OCI-LY7 (cell line): ENCODE data around the gene KRTAP5-6. TPM values are rescaled to one million over a fixed set of nuclear protein-coding genes. Genes with fewer than 3 reads are reported as not detected.

ENCODE experiments used
- BruUV-seq: library from RNA; stranded (reverse); fragments of 400-500 nt; replicated peaks from 2 replicates; lab custom pipeline; 2021; lab: Mats Ljungman, UMichigan
- CTCF ChIA-PET: fragments of 300-600 bp; sonication (Branson Sonifier 250); formaldehyde crosslinking; loops from one replicate; lab custom pipeline; 2022; ENCODE audit warnings: antibody characterized with exemption; ENCODE audit not compliant: unreplicated experiment; lab: Charles Lee
- POLR2A ChIA-PET: fragments of 300-600 bp; sonication (Branson Sonifier 250); formaldehyde crosslinking; loops from one replicate; lab custom pipeline; 2022; ENCODE audit warnings: antibody characterized with exemption; lab: Charles Lee
- DNase-seq: peaks from one replicate; pipeline ENCODE4 v3.0.0-alpha.2; 2015; ENCODE audit warnings: low spot score
- H2AFZ ChIP-seq: fragments of 200-600 bp; sonication (generic), shearing (Covaris generic); 2 replicates; pipeline ENCODE4 v1.6.1; 2014; ENCODE audit warnings: mild to moderate bottlenecking, antibody characterized with exemption, low read length, moderate library complexity
- H3K27ac ChIP-seq: fragments of 200-600 bp; sonication (generic); 2 replicates; pipeline ENCODE4 v1.5.1; 2014; ENCODE audit warnings: mixed run types, low read depth, mild to moderate bottlenecking, moderate library complexity, low read length, inconsistent platforms; ENCODE audit not compliant: poor library complexity, severe bottlenecking
- H3K36me3 ChIP-seq: fragments of 200-600 bp; sonication (generic); 2 replicates; pipeline ENCODE4 v1.6.1; 2014; ENCODE audit warnings: mild to moderate bottlenecking, antibody characterized with exemption, low read length, moderate library complexity, mixed read lengths; ENCODE audit not compliant: insufficient read depth
- H3K4me1 ChIP-seq: fragments of 200-600 bp; sonication (generic); 2 replicates; pipeline ENCODE4 v1.5.1; 2014; ENCODE audit warnings: mild to moderate bottlenecking, low read length; ENCODE audit not compliant: insufficient read depth, poor library complexity, severe bottlenecking
- H3K4me2 ChIP-seq: fragments of 200-600 bp; sonication (generic); 2 replicates; pipeline ENCODE4 v1.6.1; 2014; ENCODE audit warnings: mild to moderate bottlenecking, low read length
- H3K4me3 ChIP-seq: fragments of 200-600 bp; sonication (generic); 2 replicates; pipeline ENCODE4 v1.5.1; 2014; ENCODE audit warnings: mild to moderate bottlenecking, low read depth, low read length; ENCODE audit not compliant: poor library complexity, severe bottlenecking
- H3K79me2 ChIP-seq: fragments of 200-600 bp; sonication (generic); 2 replicates; pipeline ENCODE4 v1.6.1; 2016; ENCODE audit warnings: low read depth, mild to moderate bottlenecking, low read length, moderate library complexity, mixed read lengths; ENCODE audit not compliant: insufficient read depth
- H3K9me2 ChIP-seq: fragments of 200-600 bp; sonication (generic); 2 replicates; pipeline ENCODE4 v1.6.1; 2016; ENCODE audit warnings: mild to moderate bottlenecking, low read length, mixed read lengths; ENCODE audit not compliant: insufficient read depth
- H3K9me3 ChIP-seq: fragments of 200-600 bp; sonication (generic); 2 replicates; pipeline ENCODE4 v1.6.1; 2014; ENCODE audit warnings: mild to moderate bottlenecking, mixed run types, low read length, mixed read lengths
- H4K20me1 ChIP-seq: fragments of 200-600 bp; sonication (generic); 2 replicates; pipeline ENCODE4 v1.6.1; 2014; ENCODE audit warnings: mild to moderate bottlenecking, antibody characterized with exemption, low read length, moderate library complexity, mixed read lengths; ENCODE audit not compliant: insufficient read depth
- EZH2phosphoT487 ChIP-seq: fragments of 200-600 bp; sonication (generic); IDR thresholded peaks from 2 replicates; pipeline ENCODE4 v1.6.1; 2018; ENCODE audit warnings: low read depth, borderline replicate concordance, mild to moderate bottlenecking, mixed run types, antibody characterized with exemption, low read length, moderate library complexity, mixed read lengths
- intact Hi-C: fragments of 100-400 bp; cut with micrococcal nuclease; formaldehyde crosslinking; loops from one replicate; pipeline ENCODE4 v1.10.0; 2022; ENCODE audit not compliant: unreplicated experiment
- total RNA-seq, 2 experiments: library from RNA; depleted of rRNA in 1 of 2; stranded (reverse); fragments of >200 nt in 1 of 2; shearing (Covaris generic) in 1 of 2; gene quantifications; 2 replicates each; pipeline ENCODE4 v1.2.3, GENCODE V29; 2014 to 2022
- TF ChIP-seq, protein P1 (sequence below): fragments of 200-600 bp; sonication (generic); conservative IDR thresholded peaks from 2 replicates; pipeline ENCODE4 v1.5.1; 2014; ENCODE audit warnings: mild to moderate bottlenecking, antibody characterized with exemption, low read length, moderate library complexity, mixed read lengths

Gene KRTAP5-6
- total RNA-seq, 2 experiments from 2014 or later: not detected

- Histone ChIP-seq H3K27ac (no peak overlapping the region), H3K9me2 (no peaks in the 10 kb centered on the region), H3K79me2 (no peaks in the 10 kb centered on the region), H2AFZ (no peak overlapping the region), H3K4me3 (no peak overlapping the region), H3K9me3 (no peaks in the 10 kb centered on the region), H3K4me2 (no peak overlapping the region), H3K36me3 (no peaks in the 10 kb centered on the region), H4K20me1 (no peaks in the 10 kb centered on the region), H3K4me1 (no peaks in the 10 kb centered on the region)
- intact Hi-C loops: no loop called here
- BruUV-seq: no TSS peak
- no peak for DNase-seq
- TF ChIP-seq, protein P1, sequence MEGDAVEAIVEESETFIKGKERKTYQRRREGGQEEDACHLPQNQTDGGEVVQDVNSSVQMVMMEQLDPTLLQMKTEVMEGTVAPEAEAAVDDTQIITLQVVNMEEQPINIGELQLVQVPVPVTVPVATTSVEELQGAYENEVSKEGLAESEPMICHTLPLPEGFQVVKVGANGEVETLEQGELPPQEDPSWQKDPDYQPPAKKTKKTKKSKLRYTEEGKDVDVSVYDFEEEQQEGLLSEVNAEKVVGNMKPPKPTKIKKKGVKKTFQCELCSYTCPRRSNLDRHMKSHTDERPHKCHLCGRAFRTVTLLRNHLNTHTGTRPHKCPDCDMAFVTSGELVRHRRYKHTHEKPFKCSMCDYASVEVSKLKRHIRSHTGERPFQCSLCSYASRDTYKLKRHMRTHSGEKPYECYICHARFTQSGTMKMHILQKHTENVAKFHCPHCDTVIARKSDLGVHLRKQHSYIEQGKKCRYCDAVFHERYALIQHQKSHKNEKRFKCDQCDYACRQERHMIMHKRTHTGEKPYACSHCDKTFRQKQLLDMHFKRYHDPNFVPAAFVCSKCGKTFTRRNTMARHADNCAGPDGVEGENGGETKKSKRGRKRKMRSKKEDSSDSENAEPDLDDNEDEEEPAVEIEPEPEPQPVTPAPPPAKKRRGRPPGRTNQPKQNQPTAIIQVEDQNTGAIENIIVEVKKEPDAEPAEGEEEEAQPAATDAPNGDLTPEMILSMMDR: no peak
- TF ChIP-seq EZH2phosphoT487: no peak
- POLR2A ChIA-PET: no interaction called here
- CTCF ChIA-PET: no interaction called here
These were observed 42.6 kb downstream of the KRTAP5-6 start for GRCh38 chr11:1739576-1739975.

DNA sequence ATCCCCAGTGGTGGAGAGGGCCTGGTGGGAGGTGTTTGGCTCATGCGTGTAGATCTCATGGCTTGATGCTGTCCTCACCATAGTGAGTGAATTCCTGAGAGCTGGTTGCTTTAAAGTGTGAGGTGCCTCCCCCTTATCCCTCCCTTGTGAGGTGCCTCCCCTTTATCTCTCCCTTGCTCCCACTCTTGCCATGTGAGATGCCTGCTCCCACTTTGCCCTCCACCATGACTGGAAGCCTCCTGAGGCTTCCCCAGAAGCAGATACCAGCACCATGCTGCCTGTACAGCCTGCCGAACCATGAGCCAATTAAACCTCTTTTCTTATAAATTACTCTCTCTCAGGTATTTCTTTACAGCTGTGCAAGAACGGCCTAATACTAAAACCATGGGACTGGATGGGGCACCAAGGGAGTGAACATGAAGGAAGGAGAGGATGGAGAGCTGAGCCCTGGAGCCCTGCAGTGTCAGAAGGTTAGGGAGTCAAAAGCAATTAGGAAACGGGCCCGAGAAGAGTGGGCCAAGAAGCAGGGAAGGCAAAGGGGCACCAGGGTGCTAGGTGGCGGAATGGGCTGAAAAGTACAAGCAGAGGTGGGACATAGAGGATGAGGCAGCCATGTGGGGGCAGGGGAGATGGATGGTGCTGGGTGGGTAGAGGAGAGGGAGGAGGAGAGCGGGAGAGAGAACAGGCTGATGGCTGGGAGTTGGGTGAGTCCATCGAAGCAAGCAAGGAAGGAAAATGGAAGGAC is 44.0 kb downstream of the KRTAP5-6 start:
- H3K36me3 ChIP-seq: no peaks in the 10 kb centered on the region
- BruUV-seq: no TSS peak
- no peaks in the 10 kb centered on the region for H3K9me3 ChIP-seq
- POLR2A ChIA-PET: no interaction called here
- H3K4me3 ChIP-seq: no peak overlapping the region
- H3K27ac ChIP-seq: no peak overlapping the region
- H3K9me2 ChIP-seq: no peaks in the 10 kb centered on the region
- no peak for TF ChIP-seq EZH2phosphoT487
- TF ChIP-seq, protein P1: no peak
- H3K4me1 ChIP-seq: no peaks in the 10 kb centered on the region
- intact Hi-C loops: no loop called here
- H3K4me2 ChIP-seq: no peak overlapping the region
- CTCF ChIA-PET: no interaction called here
- H2AFZ ChIP-seq: no peak overlapping the region
- H3K79me2 ChIP-seq: no peaks in the 10 kb centered on the region
- H4K20me1 ChIP-seq: no peaks in the 10 kb centered on the region
- no peak for DNase-seq

DNA sequence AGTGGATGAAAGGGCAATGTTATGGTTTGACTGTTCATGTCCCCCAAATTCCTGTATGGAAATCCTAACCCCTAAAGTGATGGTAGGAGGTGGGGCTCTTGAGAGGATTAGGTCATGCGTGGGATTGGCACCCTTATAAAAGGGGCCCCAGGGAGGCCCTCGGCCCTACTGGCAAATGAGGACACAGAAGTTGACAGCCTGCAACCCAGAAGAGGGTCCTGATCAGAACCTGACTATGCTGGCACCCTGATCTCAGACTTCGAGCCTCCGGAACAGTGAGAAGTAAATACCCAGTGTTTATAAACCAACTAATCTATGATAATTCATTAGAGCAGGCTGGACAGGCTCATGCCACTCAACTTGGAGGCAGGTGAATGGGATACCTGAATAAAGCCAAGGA is 44.7 kb downstream of the KRTAP5-6 start:
- Histone ChIP-seq H3K27ac (no peak overlapping the region), H3K9me2 (no peaks in the 10 kb centered on the region), H2AFZ (no peak overlapping the region), H3K9me3 (peaks cover 4% of the 10 kb centered on the region; the same call in 1 of the 2 replicates), H3K79me2 (no peaks in the 10 kb centered on the region), H3K4me1 (no peaks in the 10 kb centered on the region), H4K20me1 (no peaks in the 10 kb centered on the region), H3K36me3 (no peaks in the 10 kb centered on the region), H3K4me2 (no peak overlapping the region), H3K4me3 (no peak overlapping the region)
- TF ChIP-seq EZH2phosphoT487: no peak
- TF ChIP-seq, protein P1: no peak
- intact Hi-C loops: no loop called here
- BruUV-seq: no TSS peak
- POLR2A ChIA-PET: interaction anchor here (0.7 kb wide), 1 partner anchor 41 kb away, joined by 3 read pairs; no protein-coding TSS in a partner anchor
- CTCF ChIA-PET: interaction anchor here (0.6 kb wide), 1 partner anchor 15 kb away, joined by 3 read pairs; no protein-coding TSS in a partner anchor
- no peak for DNase-seq
